Ecto neural progenitor cell (in vitro differentiated cells): Measurements from ENCODE around the gene ZNF296.

Source experiments
- DNase-seq: peaks from one replicate; pipeline ENCODE4 v3.0.0-alpha.2; 2018; ENCODE audit warnings: low spot score

The ZNF296 gene

GRCh38 chr19:45023048-45023447 is 53.2 kb downstream of the ZNF296 start:
- DNase-seq, result no peak

DNA sequence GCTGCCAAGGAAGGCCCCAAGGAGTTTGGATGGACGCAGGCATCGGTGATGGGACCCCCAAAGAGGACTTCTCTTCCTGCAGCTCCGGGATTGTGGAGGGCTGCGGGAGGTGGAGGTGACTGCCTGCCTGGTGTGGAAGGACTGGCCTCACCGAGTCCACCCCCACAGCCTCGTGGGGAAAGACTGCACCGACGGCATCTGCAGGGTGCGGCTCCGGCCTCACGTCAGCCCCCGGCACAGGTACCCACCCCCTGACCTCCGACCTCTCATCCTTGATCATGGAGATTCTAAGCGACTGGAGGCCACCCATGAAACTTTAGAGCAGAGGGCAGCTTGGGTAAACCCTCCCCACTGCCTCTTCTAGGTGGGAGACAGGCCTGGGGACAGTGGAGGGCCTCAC is 54.3 kb downstream of the ZNF296 start:
- DNase-seq, result no peak
